Prostate gland (tissue), 2 donors: Measurements from ENCODE around the gene TBX5.

ENCODE experiments used
- POLR2A ChIP-seq: fragments of 450-650 bp; IDR thresholded peaks from one replicate; pipeline ENCODE4 v1.6.1; 2016; ENCODE audit warnings: antibody characterized with exemption, mild to moderate bottlenecking
- POLR2AphosphoS5 ChIP-seq: sonication (generic); formaldehyde crosslinking; IDR thresholded peaks from one replicate; pipeline ENCODE4 v1.6.1; 2017; ENCODE audit warnings: antibody characterized with exemption
- TF ChIP-seq, protein P1 (sequence below), 4 experiments: fragments of 200-600 bp in 2 of 4; fragments of 450-650 bp in 2 of 4; sonication (generic) in 2 of 4; IDR thresholded peaks; 1 replicate in 3 of 4; 2 replicates in 1 of 4; pipeline ENCODE4 v1.5.1; 2016 to 2019; ENCODE audit warnings: antibody characterized with exemption in 4 of 4, mild to moderate bottlenecking in 2 of 4, moderate library complexity in 2 of 4

GRCh38 chr12:114445401-114446323, 39.7 kb upstream of the TBX5 start:
- TF ChIP-seq, protein P1, sequence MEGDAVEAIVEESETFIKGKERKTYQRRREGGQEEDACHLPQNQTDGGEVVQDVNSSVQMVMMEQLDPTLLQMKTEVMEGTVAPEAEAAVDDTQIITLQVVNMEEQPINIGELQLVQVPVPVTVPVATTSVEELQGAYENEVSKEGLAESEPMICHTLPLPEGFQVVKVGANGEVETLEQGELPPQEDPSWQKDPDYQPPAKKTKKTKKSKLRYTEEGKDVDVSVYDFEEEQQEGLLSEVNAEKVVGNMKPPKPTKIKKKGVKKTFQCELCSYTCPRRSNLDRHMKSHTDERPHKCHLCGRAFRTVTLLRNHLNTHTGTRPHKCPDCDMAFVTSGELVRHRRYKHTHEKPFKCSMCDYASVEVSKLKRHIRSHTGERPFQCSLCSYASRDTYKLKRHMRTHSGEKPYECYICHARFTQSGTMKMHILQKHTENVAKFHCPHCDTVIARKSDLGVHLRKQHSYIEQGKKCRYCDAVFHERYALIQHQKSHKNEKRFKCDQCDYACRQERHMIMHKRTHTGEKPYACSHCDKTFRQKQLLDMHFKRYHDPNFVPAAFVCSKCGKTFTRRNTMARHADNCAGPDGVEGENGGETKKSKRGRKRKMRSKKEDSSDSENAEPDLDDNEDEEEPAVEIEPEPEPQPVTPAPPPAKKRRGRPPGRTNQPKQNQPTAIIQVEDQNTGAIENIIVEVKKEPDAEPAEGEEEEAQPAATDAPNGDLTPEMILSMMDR (IDR thresholded peaks at IDR 0.05) = no peak
- TF ChIP-seq POLR2A = no peak
- TF ChIP-seq POLR2AphosphoS5 = no peak
